Pulmonary artery endothelial cell (primary cell): ENCODE data around the gene ZNF878. TPM values are rescaled to one million over a fixed set of nuclear protein-coding genes. Genes with fewer than 3 reads are reported as not detected.

Source experiments
- DNase-seq: peaks from one replicate; pipeline ENCODE4 v3.0.0-alpha.2; 2011; ENCODE audit warnings: low read depth, low spot score
- total RNA-seq: library from RNA; depleted of rRNA; stranded (reverse); fragments of >200 nt; gene quantifications from 2 replicates; pipeline ENCODE4 v1.2.3, GENCODE V29; 2014

The ZNF878 gene
- total RNA-seq, 1 donor from 2014 or later, result 0.26 TPM

DNA sequence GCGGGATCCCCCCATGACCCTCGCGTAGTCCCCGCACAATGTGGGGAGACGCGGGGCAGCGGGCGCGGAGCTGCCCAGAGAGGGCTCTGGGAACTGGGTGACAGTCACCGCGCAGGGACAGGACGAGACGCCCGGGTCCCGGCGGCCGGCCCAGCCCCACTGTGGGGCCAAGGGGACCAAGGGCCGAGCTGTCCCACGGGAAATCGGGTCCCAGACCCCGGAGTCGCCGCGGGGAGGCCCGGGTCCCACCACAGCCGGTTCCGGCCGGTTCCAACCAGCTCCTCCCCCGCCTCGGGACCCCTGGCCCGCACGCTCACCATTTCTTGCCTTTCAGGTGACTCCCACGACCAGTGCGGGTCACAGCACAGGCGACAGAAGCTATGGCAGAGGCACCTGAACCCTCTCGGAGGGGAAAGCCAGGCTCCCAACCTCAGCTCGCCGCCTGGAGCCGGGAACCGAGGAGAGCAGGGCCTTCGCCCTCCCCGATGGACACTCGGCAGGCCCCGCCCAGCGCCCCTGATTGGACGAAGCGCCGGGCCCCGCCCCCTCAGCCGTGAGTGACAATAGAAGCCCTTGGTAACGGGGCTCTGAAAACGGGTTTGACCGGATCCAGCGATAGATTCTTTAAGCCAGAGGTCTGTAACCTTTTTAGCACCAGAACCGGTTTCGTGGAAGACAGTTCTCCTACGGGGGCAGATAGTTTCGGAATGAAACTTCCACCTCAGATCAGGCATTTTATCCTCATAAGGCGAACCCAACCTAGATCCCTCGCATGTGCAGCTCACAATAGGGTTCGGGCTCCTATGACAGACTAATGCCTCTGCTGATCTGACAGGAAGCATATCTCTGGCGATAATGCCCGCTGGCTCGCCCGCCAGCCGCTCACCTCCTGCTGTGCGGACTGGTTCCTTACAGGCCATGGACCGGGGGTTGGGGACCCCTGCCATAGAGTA lies 17.3 kb downstream of the ZNF878 start, which contains the start of gene ZNF433:
Gene ZNF433, minus strand, starts transcription at position 460 of the 953 bp plus-strand sequence. Its CDS starts 140 bp downstream, at position 320.
- DNase-seq, result peak; percentile 26

- no peak for DNase-seq
These were observed 18.1 kb downstream of the ZNF878 start for GRCh38 chr19:12034620-12035019.

DNA sequence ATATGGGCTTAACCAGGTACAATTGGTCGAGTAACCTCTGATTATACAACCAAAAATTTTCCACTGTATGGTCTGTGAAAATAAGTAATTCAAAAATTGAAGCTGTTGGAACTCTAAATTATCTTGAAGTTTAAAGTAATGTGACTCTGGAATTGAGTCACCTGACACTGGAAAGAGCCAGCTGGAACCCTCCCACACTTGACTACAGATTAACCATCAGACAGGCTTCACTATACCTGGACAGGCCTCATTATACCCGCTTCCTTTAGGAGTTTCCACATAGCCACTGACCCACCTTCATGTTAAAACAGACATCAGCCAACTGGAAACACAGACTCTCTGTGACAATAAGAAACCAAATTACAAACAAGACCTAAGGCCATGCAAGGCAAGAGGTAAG lies 18.6 kb downstream of the ZNF878 start:
- no peak for DNase-seq

- DNase-seq, result no peak
These were observed 37.0 kb downstream of the ZNF878 start for GRCh38 chr19:12015753-12016116.

- DNase-seq, result no peak
These were observed 37.6 kb downstream of the ZNF878 start for GRCh38 chr19:12015015-12015752.

DNA sequence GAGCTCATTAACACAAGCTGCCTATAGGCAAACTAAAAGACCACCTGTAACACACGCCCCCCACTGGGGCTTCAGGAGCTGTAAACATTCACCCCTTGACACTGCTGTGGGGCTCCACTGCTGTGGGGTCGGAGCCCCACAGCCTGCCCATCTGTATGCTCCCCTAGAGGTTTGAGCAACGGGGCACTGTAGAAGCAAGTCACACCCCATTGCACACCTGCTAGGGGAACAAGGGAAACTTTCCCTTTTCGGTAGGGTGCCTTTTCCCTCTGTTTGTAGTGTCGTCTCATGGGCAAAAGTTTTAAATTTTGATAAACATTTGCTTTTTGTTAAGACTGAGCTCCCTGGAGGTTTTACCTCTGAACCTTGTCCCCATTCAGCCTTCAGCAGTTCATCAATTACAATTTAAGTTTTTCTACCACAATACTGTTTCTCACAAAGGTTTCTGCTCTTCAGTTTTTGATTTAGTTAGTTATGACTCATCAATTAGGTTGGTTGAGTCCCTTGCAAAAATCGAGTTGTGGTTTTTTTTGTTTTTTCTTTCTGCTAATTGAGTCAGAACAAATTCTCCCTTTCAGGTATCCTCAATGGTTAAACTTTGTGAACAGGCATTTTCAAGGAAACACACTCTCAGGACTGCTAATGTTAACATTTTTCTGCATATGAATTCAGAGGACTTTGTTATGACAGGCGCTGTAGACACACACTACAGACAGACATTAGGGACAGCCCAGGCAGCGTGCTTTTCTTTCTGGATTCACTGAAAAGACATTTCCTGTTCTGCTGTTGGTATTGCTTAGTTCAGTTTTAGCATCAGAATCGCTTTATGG lies 52.4 kb downstream of the ZNF878 start:
- no peak for DNase-seq

DNA sequence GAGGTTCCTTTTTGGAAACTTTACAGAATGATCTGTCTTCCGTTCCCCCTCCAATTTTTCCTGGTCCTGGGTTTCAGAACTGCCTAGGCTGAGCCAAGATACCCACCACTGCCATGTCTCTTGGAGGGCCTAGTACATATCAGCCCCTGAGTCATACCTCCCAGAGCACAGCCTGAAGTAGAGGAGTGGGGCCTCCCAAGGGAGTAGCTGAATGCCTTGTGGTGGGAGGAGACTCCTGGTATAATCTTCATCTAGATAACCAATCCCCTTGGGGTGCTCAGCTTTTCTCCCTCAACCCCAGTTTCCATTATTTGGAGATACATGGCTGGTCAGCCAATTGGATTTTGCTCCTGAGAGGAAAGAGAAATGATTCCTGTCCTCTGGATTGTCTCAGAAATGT lies 57.6 kb downstream of the ZNF878 start:
- DNase-seq, result no peak

Other genes starting within 250 kb of the ZNF878 start
- 6.3 and 10.5 TPM in 2 replicates for gene ZNF440, start 238.7 kb downstream of the ZNF878 start, total RNA-seq
- gene ZNF439, start 204.2 kb downstream of the ZNF878 start, total RNA-seq, result 0.26 and 4.5 TPM in 2 replicates
- gene ZNF69, start 165.2 kb downstream of the ZNF878 start, total RNA-seq, result 1.1 and 11.1 TPM in 2 replicates
- 5.8 and 7.1 TPM in 2 replicates for gene ZNF700, start 127.9 kb downstream of the ZNF878 start, total RNA-seq
- gene ZNF763, start 87.9 kb downstream of the ZNF878 start, total RNA-seq, result 0.40 and 1.9 TPM in 2 replicates
- gene ZNF433, start 17.3 kb downstream of the ZNF878 start, total RNA-seq, result 2.4 and 2.6 TPM in 2 replicates
- gene ZNF844, start 11.8 kb upstream of the ZNF878 start, total RNA-seq, result 2.8 and 4.9 TPM in 2 replicates
- 2.7 and 3.7 TPM in 2 replicates for gene ZNF20, start 87.4 kb upstream of the ZNF878 start, total RNA-seq
- gene ZNF625, start 103.8 kb upstream of the ZNF878 start, total RNA-seq, result 11.1 and 12.9 TPM in 2 replicates
- gene ZNF136, start 110.1 kb upstream of the ZNF878 start, total RNA-seq, result 5.5 and 6.2 TPM in 2 replicates
- 5.0 and 6.7 TPM in 2 replicates for gene ZNF44, start 241.9 kb upstream of the ZNF878 start, total RNA-seq